Hippocampal formation (tissue), 2 donors: Measurements from ENCODE around the gene ADGRV1.

ENCODE experiments used
- DNase-seq, 2 donors: peaks; one replicate each; lab custom pipeline; 2025; lab: John Stamatoyannopoulos, UW

ADGRV1 gene

DNA sequence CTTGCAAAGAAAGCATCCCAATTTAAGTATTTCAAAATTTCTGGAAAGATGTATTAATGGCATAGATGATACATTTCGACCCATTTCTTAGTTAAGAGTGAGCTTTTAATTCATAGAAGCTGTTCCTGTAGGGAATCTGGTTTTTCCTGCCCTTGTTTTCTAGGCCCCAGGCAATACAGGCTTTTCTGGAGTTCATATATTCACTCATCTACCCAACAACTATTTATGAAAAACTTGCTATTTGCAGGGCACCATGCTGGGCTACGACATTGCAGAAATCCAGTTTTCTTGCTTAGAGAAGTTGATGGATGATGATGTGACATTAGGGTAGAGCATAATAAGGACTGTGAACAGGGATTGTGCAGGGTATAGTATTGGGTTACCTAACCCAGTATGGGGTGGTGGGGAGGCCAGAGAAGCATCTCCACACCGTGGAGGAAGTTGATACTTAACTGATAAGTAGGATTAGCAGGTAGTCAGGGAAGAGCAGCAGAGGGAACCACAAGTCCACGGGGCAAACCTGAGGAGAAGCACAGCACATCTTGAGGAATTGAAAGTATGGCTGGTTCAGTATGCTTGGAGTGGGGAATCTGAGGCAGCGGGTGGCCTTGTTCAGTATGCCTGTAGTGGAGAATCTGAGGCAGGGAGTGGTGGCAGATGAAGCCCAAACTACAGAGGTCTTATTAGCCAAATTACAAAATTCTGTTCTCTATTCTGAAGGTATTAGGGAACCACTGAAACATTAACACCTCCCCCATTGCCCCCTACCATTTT is 577.1 kb downstream of the ADGRV1 start:
- no peak for DNase-seq

DNA sequence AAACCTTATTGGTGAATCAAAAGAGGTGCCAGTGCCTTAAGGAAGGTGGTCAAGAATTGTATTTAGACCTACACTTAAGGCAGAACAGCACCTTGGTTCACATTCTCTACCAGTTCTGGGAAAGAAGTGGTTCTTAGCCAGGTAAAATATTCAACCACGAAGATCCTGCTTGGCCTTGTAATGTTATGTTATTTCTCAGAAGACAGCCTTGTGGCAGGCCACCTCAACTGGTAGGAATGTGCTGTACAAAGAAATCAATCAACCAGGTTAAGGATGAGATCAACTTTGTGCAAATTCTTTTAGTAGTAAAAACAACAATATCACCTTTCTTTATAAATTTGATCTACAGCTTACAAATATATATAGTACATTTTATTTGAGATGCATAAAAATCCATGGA is 577.7 kb downstream of the ADGRV1 start:
- no peak for DNase-seq

- DNase-seq: no peak
Measured at GRCh38 chr5:91137647-91138046, 579.0 kb downstream of the ADGRV1 start.

GRCh38 chr5:91139572-91140200 is 581.1 kb downstream of the ADGRV1 start:
- DNase-seq: no peak

DNA sequence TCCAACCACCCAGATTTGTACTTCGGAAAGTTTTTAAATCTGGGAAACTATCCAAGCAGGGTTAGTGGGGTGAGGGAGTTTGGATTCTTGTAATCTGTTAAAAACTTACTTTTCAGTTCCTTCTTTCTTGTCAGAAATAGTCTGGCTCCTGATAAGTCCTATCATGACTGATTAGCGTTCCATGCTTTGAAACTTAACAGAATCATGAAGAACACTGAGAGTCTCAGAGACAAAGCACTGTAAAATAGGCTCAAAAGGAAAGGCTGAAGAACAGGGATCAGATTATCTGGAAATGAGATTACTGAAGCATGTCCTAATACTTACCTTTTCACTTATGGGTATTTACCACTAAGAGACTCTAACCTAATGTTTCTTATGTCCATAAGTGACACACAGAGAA is 582.1 kb downstream of the ADGRV1 start:
- DNase-seq: no peak

- no peak for DNase-seq
Measured at GRCh38 chr5:91141642-91142041, 583.0 kb downstream of the ADGRV1 start.

GRCh38 chr5:91142386-91142785 is 583.8 kb downstream of the ADGRV1 start:
- no peak for DNase-seq

DNA sequence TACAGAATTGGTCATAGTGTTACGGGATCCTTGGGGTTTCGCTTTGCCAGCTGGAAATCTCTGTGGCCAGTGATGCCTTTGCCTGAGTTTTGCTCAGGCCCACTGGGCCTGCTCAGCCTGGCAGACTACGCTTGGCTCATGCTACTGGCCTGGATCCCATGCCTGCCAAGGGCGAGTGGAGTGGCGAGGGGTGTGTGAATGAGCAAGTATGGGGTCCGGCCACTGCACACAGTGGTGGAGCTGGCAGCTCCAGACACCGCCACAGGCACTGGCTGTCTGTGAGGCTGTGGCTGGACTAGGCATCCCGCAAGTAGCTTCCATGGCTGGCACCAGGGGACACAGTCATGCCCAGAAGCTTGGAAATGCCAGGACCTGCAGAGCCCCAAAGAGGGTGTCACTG is 584.2 kb downstream of the ADGRV1 start:
- DNase-seq: no peak

DNA sequence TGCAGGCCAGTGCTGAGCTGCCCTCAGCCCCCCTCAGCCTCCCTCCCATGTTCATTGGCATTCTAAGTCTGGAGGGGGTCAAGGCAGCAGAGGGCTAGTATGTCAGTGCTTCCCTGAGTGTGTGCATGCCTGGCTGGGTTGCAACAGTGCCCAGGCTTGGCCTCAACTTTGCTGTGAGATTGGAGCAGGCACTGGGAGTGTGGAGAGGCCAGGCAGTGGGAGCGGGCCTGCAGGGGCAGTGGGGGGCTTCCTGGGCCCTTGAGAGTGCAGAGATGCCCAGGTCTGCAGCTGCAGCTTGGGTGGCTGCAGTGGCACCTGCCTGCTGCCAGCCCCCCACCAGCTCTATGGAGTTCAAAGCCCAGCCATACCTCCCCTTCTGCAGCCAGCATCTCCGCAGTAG is 585.2 kb downstream of the ADGRV1 start:
- DNase-seq: no peak

GRCh38 chr5:91144491-91145332 is 586.1 kb downstream of the ADGRV1 start:
- DNase-seq: no peak

- no peak for DNase-seq
Measured at GRCh38 chr5:91145333-91145620, 586.7 kb downstream of the ADGRV1 start.

DNA sequence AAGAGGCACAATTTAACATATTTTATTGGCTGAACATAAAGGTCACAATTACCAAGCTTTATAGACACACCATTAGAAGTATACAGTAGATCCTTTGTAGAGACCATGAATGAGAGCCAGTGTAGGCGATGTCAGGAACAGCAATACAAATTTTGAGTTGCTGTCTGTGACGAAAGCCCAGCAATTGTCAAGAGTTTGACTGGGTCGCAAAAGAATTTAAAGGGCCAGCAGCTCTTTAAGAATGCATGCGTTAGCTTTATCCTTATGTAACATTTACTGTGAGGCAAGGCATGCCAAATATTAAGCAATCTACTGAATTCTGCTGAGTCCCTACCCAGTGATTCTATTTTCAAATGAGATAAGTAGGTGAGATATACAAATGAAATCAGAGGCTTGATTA is 587.6 kb downstream of the ADGRV1 start:
- DNase-seq: no peak

DNA sequence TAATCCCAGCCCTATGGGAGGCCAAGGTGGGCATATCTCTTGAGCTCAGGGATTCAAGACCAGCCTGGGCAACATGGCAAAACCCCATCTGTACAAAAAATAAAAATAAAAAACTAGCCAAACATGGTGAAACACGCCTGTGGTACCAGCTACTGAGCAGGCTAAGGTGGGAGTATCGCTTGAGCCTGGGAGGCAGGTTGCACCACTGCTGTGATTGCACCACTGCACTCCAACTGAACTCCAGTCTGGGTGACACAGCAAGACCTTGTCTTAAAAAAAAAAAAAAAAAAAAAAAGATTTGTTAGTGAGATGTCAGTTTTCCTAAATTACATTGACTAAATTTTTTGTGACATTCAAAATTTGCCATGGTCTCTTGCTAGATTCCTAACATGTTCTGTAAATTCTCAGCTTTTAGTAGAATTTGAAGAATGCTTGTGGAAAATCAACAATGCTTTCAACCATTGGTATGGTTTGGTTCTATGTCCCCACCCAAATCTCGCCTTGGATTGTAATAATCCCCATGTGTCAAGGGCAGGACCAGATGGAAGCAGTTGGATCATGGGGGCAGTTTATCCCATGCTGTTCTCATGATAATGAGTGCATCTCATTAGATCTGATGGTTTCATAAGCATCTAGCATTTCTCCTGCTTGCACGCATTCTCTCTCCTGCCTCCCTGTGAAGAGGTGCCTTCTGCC is 588.5 kb downstream of the ADGRV1 start:
- DNase-seq: no peak

GRCh38 chr5:91150234-91150633 is 591.6 kb downstream of the ADGRV1 start:
- DNase-seq: no peak

DNA sequence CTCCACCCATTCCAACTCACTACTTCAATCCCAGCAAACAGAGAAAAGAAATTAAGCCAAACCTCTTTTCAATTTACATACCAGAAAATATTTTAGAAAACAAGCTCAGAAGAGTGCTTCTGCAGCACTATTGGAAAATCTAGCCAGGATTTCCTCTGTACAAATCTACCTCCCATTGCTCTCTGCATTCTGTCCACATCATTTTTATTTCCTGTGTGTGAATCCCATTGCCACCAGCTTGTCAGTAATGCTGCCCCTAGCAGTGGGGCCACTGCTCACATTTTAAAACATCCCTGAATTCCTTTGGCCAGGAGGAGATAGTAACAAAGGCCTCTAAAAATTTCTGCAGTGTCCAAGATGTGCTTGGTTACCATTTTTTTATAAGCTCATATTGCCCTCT is 592.0 kb downstream of the ADGRV1 start:
- DNase-seq: no peak

- DNase-seq: no peak
Measured at GRCh38 chr5:91151947-91152346, 593.4 kb downstream of the ADGRV1 start.

DNA sequence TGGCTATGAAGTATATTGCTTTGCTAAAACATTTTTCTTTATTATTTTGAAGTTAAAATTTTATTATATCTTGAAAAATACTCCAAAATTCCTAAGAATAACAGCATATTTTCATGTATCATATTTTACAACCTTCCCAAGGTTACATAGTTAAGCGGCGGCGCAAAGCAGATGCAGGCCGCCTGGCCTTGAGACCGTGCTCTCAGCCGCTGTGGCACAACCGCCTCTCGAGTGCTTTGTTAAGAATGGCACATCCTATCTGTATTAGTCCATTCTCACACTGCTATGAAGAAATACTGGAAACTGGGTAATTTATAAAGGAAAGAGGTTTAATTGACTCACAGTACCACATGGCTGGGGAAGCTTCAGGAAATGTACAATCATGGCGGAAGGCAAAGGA is 595.7 kb downstream of the ADGRV1 start:
- DNase-seq: no peak

DNA sequence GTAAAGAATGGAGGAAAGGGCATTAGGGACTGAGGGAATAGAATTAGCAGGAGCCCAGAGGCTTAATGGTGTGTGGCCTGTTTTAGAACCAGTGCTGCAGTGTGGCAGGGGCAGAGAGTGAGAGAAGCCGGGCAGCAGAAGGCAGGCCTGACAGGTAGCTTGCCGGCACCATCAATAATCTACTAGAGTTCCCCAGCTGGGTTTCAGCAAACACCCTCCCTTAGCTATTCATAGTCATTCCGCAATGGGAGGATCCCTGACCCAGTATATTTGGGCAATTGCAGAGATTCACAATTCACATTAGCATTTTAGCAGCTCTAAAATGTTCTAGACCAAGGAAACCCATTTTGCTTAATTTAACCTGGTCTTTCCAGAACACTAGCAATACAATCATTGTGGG is 596.7 kb downstream of the ADGRV1 start:
- no peak for DNase-seq

GRCh38 chr5:91156242-91156641 is 597.6 kb downstream of the ADGRV1 start:
- no peak for DNase-seq

DNA sequence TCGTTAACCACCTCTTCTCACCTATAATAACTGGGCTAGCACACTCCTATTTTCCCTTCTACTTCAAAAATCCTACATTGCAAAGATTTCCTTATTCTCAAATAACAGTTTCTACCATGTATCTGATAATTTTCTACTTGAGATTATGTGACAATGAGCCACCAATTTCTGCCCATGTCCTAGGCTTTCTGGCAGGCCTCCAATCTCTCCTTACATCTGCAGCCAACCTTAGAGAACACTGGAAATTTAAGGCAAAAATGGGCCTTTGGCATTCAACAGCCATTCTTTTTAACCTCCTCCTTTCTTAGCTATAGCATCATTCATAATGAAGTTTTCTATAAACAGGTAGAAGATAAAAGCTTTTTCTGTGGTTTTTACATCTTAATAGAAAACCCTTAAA is 599.4 kb downstream of the ADGRV1 start:
- no peak for DNase-seq

GRCh38 chr5:91159647-91160046 is 601.0 kb downstream of the ADGRV1 start:
- no peak for DNase-seq

- DNase-seq: no peak
Measured at GRCh38 chr5:91160714-91161285, 602.2 kb downstream of the ADGRV1 start.
